ENCODE measurements around the gene GKN2. TPM values are rescaled to one million over a fixed set of nuclear protein-coding genes. Genes with fewer than 3 reads are reported as not detected.
"Not testable (repeated sequence)": the region's sequence is repeated elsewhere in the genome, so short reads cannot be mapped to it uniquely, and the experiment has no call there.

Gene GKN2
- total and polyA plus RNA-seq, 7 donors, result 1.2 to 14.4 TPM; not detected in 5

DNA sequence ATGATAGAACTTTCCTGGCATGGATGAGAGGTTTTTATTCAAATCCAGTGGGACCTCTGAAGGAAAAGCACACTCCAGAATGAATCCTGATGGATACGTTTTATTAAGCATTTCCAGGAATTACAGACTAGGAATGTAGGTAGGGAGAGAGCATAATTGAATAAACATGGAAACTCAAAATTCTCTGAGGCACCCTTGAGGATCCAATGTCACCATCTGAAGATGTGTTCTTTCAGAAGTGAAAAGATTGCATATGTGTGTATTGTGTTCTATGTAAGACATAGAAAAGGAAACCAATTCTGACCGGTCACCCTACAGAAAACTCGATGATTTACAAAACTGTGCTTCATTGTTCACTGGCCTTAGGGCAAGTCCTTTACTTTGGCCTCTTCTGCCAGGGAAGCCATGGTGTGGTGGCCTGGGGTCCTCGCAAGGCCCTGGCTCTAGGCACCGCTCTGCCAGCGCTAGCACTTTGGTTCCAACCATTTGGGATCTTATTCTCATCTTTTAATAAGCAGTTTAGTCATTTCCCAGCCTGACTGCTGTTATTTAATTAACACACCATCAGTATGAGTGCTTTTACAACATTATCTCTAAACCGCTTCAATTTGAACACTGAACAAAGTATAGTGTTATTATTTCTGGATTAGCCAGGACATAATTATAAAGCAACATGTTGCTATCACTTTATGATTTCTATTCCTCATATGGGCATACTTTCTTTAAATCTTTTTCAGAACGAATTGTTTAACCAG is 17.2 kb upstream of the GKN2 start:
- Histone ChIP-seq H3K36me3 (no peaks in the 10 kb centered on the region), H3K9me3 (no peaks in the 10 kb centered on the region), H3K4me3 (no peak overlapping the region), H3K4me1 (peaks cover 0 to 19% (median 3%) of the 10 kb centered on the region in 4 donors), H3K27ac (no peak overlapping the region), H3K27me3 (no peaks in the 10 kb centered on the region)
- TF ChIP-seq, protein P1, sequence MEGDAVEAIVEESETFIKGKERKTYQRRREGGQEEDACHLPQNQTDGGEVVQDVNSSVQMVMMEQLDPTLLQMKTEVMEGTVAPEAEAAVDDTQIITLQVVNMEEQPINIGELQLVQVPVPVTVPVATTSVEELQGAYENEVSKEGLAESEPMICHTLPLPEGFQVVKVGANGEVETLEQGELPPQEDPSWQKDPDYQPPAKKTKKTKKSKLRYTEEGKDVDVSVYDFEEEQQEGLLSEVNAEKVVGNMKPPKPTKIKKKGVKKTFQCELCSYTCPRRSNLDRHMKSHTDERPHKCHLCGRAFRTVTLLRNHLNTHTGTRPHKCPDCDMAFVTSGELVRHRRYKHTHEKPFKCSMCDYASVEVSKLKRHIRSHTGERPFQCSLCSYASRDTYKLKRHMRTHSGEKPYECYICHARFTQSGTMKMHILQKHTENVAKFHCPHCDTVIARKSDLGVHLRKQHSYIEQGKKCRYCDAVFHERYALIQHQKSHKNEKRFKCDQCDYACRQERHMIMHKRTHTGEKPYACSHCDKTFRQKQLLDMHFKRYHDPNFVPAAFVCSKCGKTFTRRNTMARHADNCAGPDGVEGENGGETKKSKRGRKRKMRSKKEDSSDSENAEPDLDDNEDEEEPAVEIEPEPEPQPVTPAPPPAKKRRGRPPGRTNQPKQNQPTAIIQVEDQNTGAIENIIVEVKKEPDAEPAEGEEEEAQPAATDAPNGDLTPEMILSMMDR (IDR thresholded peaks at IDR 0.05), result no peak
- TF ChIP-seq EP300 (IDR thresholded peaks at IDR 0.05) (no peak), POLR2A (IDR thresholded peaks at IDR 0.05) (no peak), POLR2AphosphoS5 (IDR thresholded peaks at IDR 0.05) (no peak)
- intact Hi-C loops (cut with DNase I), result no loop called here
- WGBS, 2 donors, result 88 to 92% methylated on average over 8 of the region's 8 CpGs
- no peak for DNase-seq

DNA sequence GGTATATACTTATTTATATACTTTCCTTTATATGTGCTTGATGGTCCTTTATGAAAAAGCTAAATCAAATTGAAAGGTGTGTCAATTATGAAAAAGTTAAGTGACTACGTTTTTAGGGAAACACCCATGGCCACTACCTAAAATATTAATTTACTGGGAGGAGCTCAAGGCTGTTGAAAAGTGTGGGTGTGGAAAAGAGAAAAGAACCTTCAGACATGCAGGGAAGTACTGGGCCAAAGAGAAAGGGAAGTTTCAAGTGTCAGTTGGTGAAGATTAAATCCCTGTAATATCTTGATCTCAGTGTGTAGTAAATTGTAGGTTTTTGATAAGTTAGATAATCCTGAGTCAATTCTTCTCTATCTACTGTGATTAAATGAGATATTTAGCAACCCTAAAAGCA is 15.5 kb upstream of the GKN2 start:
- 47 to 61% methylated on average over 1 of the region's 1 CpG for WGBS, 2 donors
- TF ChIP-seq EP300 (IDR thresholded peaks at IDR 0.05), result no peak
- no peak for TF ChIP-seq POLR2AphosphoS5 (IDR thresholded peaks at IDR 0.05)
- no peak for TF ChIP-seq POLR2A (IDR thresholded peaks at IDR 0.05)
- TF ChIP-seq, protein P1 (IDR thresholded peaks at IDR 0.05), result no peak
- H3K4me1 ChIP-seq, result peaks cover 0 to 19% (median 3%) of the 10 kb centered on the region in 4 donors
- H3K4me3 ChIP-seq, result no peak overlapping the region
- no peaks in the 10 kb centered on the region for H3K9me3 ChIP-seq
- no peak overlapping the region for H3K27ac ChIP-seq
- DNase-seq, result no peak
- no peaks in the 10 kb centered on the region for H3K27me3 ChIP-seq
- intact Hi-C loops (cut with DNase I), result no loop called here
- H3K36me3 ChIP-seq, result no peaks in the 10 kb centered on the region

DNA sequence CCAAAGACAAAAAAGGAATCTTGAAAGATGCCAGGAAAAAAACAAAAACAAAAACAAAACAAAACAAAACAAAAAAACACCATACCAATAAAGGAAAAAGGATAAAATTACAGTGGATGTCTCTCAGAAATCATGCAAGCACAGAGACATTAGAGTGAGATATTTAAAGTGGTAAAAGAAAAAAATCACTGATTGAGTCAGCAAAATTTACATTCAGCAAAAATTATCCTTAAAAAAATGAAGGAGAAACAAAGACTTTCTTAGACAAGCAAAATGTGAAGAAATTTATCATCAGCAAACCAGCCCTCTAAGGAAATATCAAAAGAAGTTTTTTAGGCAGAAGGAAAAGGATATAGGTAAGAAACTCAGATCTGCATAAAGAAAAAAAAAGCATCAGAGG is 11.6 kb upstream of the GKN2 start:
- no peak overlapping the region for H3K4me3 ChIP-seq

DNA sequence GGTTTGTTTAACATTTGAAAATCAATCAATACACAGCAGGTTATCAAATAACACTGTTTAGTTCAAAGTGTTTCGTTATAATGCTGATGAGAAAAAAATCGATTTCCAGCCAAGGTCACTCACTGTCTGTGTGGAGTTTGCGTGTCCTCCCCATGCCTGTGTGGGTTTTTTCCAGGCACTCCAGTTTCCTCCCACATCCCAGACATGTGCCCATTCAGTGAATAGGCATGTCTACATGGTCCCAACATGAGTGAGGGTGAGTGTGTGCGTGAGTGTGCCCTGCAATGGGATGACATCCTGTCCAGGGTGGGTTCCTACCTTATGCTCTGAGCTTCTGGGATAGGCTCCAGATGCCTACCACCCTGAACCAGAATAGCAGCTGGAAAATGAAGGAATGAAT is 8.7 kb upstream of the GKN2 start:
- Histone ChIP-seq H3K9me3 (no peaks in the 10 kb centered on the region), H3K27me3 (no peaks in the 10 kb centered on the region), H3K27ac (no peak overlapping the region), H3K4me1 (no peaks in the 10 kb centered on the region), H3K36me3 (no peaks in the 10 kb centered on the region), H3K4me3 (no peak overlapping the region)
- TF ChIP-seq POLR2AphosphoS5 (IDR thresholded peaks at IDR 0.05), result no peak
- TF ChIP-seq EP300 (IDR thresholded peaks at IDR 0.05), result no peak
- TF ChIP-seq POLR2A (IDR thresholded peaks at IDR 0.05), result no peak
- TF ChIP-seq, protein P1 (IDR thresholded peaks at IDR 0.05), result no peak
- intact Hi-C loops (cut with DNase I), result no loop called here
- no peak for DNase-seq
- 73 to 88% methylated on average over 4 of the region's 4 CpGs for WGBS, 2 donors

More for the DNA sequence above, 11.6 kb upstream of the GKN2 start:
- TF ChIP-seq POLR2A (IDR thresholded peaks at IDR 0.05) (no peak), EP300 (IDR thresholded peaks at IDR 0.05) (no peak), POLR2AphosphoS5 (IDR thresholded peaks at IDR 0.05) (no peak)
- TF ChIP-seq, protein P1 (IDR thresholded peaks at IDR 0.05), result no peak
- no peak overlapping the region for H3K27ac ChIP-seq
- intact Hi-C loops (cut with DNase I), result no loop called here
- no peaks in the 10 kb centered on the region for H3K27me3 ChIP-seq
- H3K36me3 ChIP-seq, result no peaks in the 10 kb centered on the region
- H3K4me1 ChIP-seq, result no peaks in the 10 kb centered on the region
- no peaks in the 10 kb centered on the region for H3K9me3 ChIP-seq
- DNase-seq, result no peak

DNA sequence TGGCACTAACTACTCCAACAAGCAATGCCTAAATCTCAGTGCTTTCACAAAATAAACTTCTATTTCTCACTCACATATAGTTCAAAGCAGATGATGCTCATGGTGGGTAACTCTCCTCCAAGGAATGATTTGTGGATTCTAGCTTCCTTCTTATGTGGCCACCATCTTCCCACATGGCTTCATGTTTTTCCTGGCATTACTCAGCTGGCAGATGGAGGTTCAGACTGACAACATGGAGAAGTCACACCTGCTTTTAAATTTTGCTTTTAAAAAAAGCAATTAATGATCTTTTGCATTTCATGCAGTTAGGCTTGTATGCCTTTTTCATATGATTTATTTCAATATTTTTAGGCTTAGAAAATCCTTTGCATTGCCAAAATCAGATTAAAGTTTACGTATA is 6.3 kb upstream of the GKN2 start:
- no peak for DNase-seq
- Histone ChIP-seq H3K27me3 (no peaks in the 10 kb centered on the region), H3K4me3 (no peak overlapping the region), H3K27ac (no peak overlapping the region), H3K4me1 (no peaks in the 10 kb centered on the region), H3K9me3 (no peaks in the 10 kb centered on the region), H3K36me3 (no peaks in the 10 kb centered on the region)
- TF ChIP-seq POLR2AphosphoS5 (IDR thresholded peaks at IDR 0.05) (no peak), POLR2A (IDR thresholded peaks at IDR 0.05) (no peak), EP300 (IDR thresholded peaks at IDR 0.05) (no peak)
- TF ChIP-seq, protein P1 (IDR thresholded peaks at IDR 0.05), result no peak
- 95 to 96% methylated on average over 1 of the region's 1 CpG for WGBS, 2 donors
- intact Hi-C loops (cut with DNase I), result no loop called here

DNA sequence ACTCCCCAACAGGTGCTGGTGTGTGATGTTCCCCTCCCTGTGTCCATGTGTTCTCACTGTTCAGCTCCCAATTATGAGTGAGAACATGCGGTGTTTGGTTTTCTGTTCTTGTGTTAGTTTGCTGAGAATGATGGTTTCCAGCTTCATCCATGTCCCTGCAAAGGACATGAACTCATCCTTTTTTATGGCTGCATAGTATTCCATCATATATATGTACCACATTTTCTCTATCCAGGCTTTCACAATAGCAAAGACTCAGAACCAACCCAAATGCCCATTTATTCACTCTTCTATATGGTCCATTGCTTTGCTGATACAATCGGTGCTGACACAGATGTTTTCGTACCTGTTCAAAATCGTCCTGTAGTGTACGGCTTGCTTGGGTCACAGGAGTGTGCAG is 2.7 kb upstream of the GKN2 start:
- intact Hi-C loops (cut with DNase I), result not testable (repeated sequence)

More for the DNA sequence above, 2.7 kb upstream of the GKN2 start:
- H3K4me3 ChIP-seq, H3K9me3 ChIP-seq, DNase-seq, H3K4me1 ChIP-seq, H3K36me3 ChIP-seq, H3K27me3 ChIP-seq, H3K27ac ChIP-seq: not testable (repeated sequence)
- 97 to 98% methylated on average over 5 of the region's 5 CpGs for WGBS, 2 donors
